GM23338 (cell line): Measurements from ENCODE around the gene ATP6V0A4. TPM values are rescaled to one million over a fixed set of nuclear protein-coding genes. Genes with fewer than 3 reads are reported as not detected.

ENCODE experiments used
- ATAC-seq: fragments of 200-7000 bp; cut with Tn5 transposase; 3 replicates; pipeline ENCODE4 v1.9.1; 2020
- DNase-seq: peaks from one replicate; pipeline ENCODE4 v3.0.0-alpha.2; 2015; ENCODE audit warnings: low spot score
- H2AFZ ChIP-seq: fragments of 200-600 bp; sonication (generic); 2 replicates; pipeline ENCODE4 v1.8.0; 2016; ENCODE audit warnings: antibody characterized with exemption, mild to moderate bottlenecking, moderate library complexity
- H3F3A ChIP-seq: fragments of 200-600 bp; sonication (generic); replicated peaks from 2 replicates; pipeline ENCODE4 v1.8.0; 2017; ENCODE audit warnings: antibody characterized with exemption, mixed run types, low read depth
- H3K27ac ChIP-seq: fragments of 200-600 bp; sonication (generic); 2 replicates; pipeline ENCODE4 v1.6.1; 2016; ENCODE audit warnings: low read depth
- H3K27me3 ChIP-seq: fragments of 200-600 bp; sonication (generic); 2 replicates; pipeline ENCODE4 v1.8.0; 2016; ENCODE audit warnings: mild to moderate bottlenecking, mixed run types, moderate library complexity; ENCODE audit not compliant: insufficient read depth
- H3K36me3 ChIP-seq: fragments of 200-600 bp; sonication (generic); 2 replicates; pipeline ENCODE4 v1.8.0; 2016; ENCODE audit warnings: mild to moderate bottlenecking; ENCODE audit not compliant: insufficient read depth
- H3K4me1 ChIP-seq: fragments of 200-600 bp; sonication (generic); 2 replicates; pipeline ENCODE4 v1.8.0; 2016; ENCODE audit warnings: mild to moderate bottlenecking, moderate library complexity; ENCODE audit not compliant: insufficient read depth
- H3K4me2 ChIP-seq: fragments of 200-600 bp; sonication (generic); 2 replicates; pipeline ENCODE4 v1.7.1; 2017; ENCODE audit warnings: mixed run types
- H3K4me3 ChIP-seq: fragments of 200-600 bp; sonication (generic); 2 replicates; pipeline ENCODE4 v1.6.1; 2016; ENCODE audit warnings: mixed run types
- H3K79me2 ChIP-seq: fragments of 200-600 bp; sonication (generic); replicated peaks from 2 replicates; pipeline ENCODE4 v1.8.0; 2017; ENCODE audit warnings: mild to moderate bottlenecking; ENCODE audit not compliant: insufficient read depth
- H3K9me2 ChIP-seq: fragments of 200-600 bp; sonication (generic); 2 replicates; pipeline ENCODE4 v1.8.0; 2017; ENCODE audit not compliant: insufficient read depth
- H4K20me1 ChIP-seq: fragments of 200-600 bp; sonication (generic); replicated peaks from 2 replicates; pipeline ENCODE4 v1.8.0; 2017; ENCODE audit warnings: mild to moderate bottlenecking; ENCODE audit not compliant: insufficient read depth
- H3K27ac Mint-ChIP-seq: 2 replicates; pipeline ENCODE4 v1.8.0; 2020; ENCODE audit warnings: inconsistent platforms, mild to moderate bottlenecking, moderate library complexity, mixed read lengths
- H3K27me3 Mint-ChIP-seq: 3 replicates; pipeline ENCODE4 v1.8.0; 2022; ENCODE audit warnings: low read depth, mild to moderate bottlenecking, moderate library complexity, mixed read lengths, inconsistent platforms; ENCODE audit not compliant: insufficient read depth, poor library complexity
- H3K36me3 Mint-ChIP-seq: 3 replicates; pipeline ENCODE4 v1.8.0; 2021; ENCODE audit warnings: low read depth, mild to moderate bottlenecking, inconsistent platforms, moderate library complexity, mixed read lengths
- H3K4me1 Mint-ChIP-seq: 3 replicates; pipeline ENCODE4 v1.8.0; 2020; ENCODE audit warnings: mild to moderate bottlenecking, inconsistent platforms, mixed read lengths
- H3K4me3 Mint-ChIP-seq: 3 replicates; pipeline ENCODE4 v1.8.0; 2021; ENCODE audit warnings: moderate library complexity, mild to moderate bottlenecking, inconsistent platforms, mixed read lengths
- H3K9me3 Mint-ChIP-seq: 3 replicates; pipeline ENCODE4 v1.8.0; 2020; ENCODE audit warnings: moderate library complexity, mild to moderate bottlenecking, inconsistent platforms, mixed read lengths
- CREB1 ChIP-seq: fragments of 250-450 bp; sonication (Bioruptor Pico); IDR thresholded peaks from 2 replicates; pipeline ENCODE4 v1.5.0; 2020; ENCODE audit warnings: low read depth, mild to moderate bottlenecking, moderate library complexity
- CTCF ChIP-seq, 2 experiments: fragments of 200-600 bp in 1 of 2; sonication (generic) in 1 of 2; conservative IDR thresholded peaks; 2 replicates each; pipeline versions ENCODE4 v1.5.1 to v1.6.1; 2016 to 2017; ENCODE audit warnings: antibody characterized with exemption in 2 of 2, low read depth in 2 of 2, mild to moderate bottlenecking in 2 of 2, moderate library complexity in 1 of 2
- ETS1 ChIP-seq: IDR thresholded peaks from 2 replicates; pipeline ENCODE4 v1.6.1; 2016; ENCODE audit warnings: antibody characterized with exemption
- EZH2 ChIP-seq: fragments of 200-600 bp; sonication (generic); IDR thresholded peaks from one replicate; pipeline ENCODE4 v1.8.0; 2017; ENCODE audit warnings: antibody characterized with exemption, mild to moderate bottlenecking, low read depth; ENCODE audit not compliant: unreplicated experiment
- EZH2phosphoT487 ChIP-seq: fragments of 200-600 bp; sonication (generic); IDR thresholded peaks from one replicate; pipeline ENCODE4 v1.8.1; 2018; ENCODE audit warnings: antibody characterized with exemption; ENCODE audit not compliant: unreplicated experiment
- JUNB ChIP-seq: IDR thresholded peaks from one replicate; pipeline ENCODE4 v1.6.1; 2016; ENCODE audit warnings: antibody characterized with exemption; ENCODE audit not compliant: unreplicated experiment
- NANOG ChIP-seq: IDR thresholded peaks from 2 replicates; pipeline ENCODE4 v1.6.1; 2016; ENCODE audit warnings: antibody characterized with exemption, borderline replicate concordance
- POLR2AphosphoS5 ChIP-seq: IDR thresholded peaks from 2 replicates; pipeline ENCODE4 v1.6.1; 2016; ENCODE audit warnings: antibody characterized with exemption, low read depth
- REST ChIP-seq: IDR thresholded peaks from one replicate; pipeline ENCODE4 v1.6.1; 2018; ENCODE audit warnings: antibody characterized with exemption; ENCODE audit not compliant: unreplicated experiment
- STAT1 ChIP-seq: IDR thresholded peaks from one replicate; pipeline ENCODE4 v1.6.1; 2016; ENCODE audit warnings: antibody characterized with exemption; ENCODE audit not compliant: unreplicated experiment
- ZNF114 ChIP-seq: fragments of 250-450 bp; sonication (Bioruptor Pico); IDR thresholded peaks from 2 replicates; pipeline ENCODE4 v1.5.0; 2020; ENCODE audit warnings: mild to moderate bottlenecking, moderate library complexity
- ZNF462 ChIP-seq: fragments of 250-450 bp; sonication (Bioruptor Pico); IDR thresholded peaks from 2 replicates; pipeline ENCODE4 v1.5.0; 2020; ENCODE audit warnings: mild to moderate bottlenecking, moderate library complexity
- polyA plus RNA-seq: library from polyadenylated mRNA; unstranded; fragments of >200 nt; fragmentation: Nextera tagmentation; extraction: Ambion mirVana; gene quantifications from 2 replicates; pipeline ENCODE4 v1.2.1, GENCODE V29; 2016
- total RNA-seq: library from RNA; depleted of rRNA; stranded (reverse); fragments of >200 nt; shearing (Covaris generic); gene quantifications from 2 replicates; pipeline ENCODE4 v1.2.3, GENCODE V29; 2014

The ATP6V0A4 gene
- total and polyA plus RNA-seq, 2 experiments from 2014 or later: 0.10 to 1.3 TPM

GRCh38 chr7:138821912-138822311 is 23.9 kb upstream of the ATP6V0A4 start (continued):
- no peak for TF ChIP-seq JUNB
- no peak for TF ChIP-seq ZNF114
- TF ChIP-seq POLR2AphosphoS5: no peak
- TF ChIP-seq ETS1: no peak
- no peak for TF ChIP-seq REST
- TF ChIP-seq NANOG: no peak
- no peak for TF ChIP-seq CTCF (conservative IDR thresholded peaks at IDR 0.05; ENCODE audit: low read depth in 2 of 2)
- no peak for TF ChIP-seq EZH2phosphoT487

- peaks cover 3% of the 10 kb centered on the region for H3K27me3 Mint-ChIP-seq
- no peak for TF ChIP-seq ZNF462 (CRISPR knock-in tag)
- TF ChIP-seq NANOG: no peak
- TF ChIP-seq JUNB: no peak
- TF ChIP-seq ZNF114: no peak
- no peak for TF ChIP-seq POLR2AphosphoS5
- no peak for TF ChIP-seq STAT1
- no peak for TF ChIP-seq CREB1
- no peak for TF ChIP-seq EZH2
Measured at GRCh38 chr7:138819625-138820024, 21.6 kb upstream of the ATP6V0A4 start.

More at GRCh38 chr7:138819625-138820024, 21.6 kb upstream of the ATP6V0A4 start:
- no peaks in the 10 kb centered on the region for H3K27me3 ChIP-seq
- H4K20me1 ChIP-seq: no peaks in the 10 kb centered on the region
- Mint-ChIP-seq H3K36me3 (no peaks in the 10 kb centered on the region), H3K4me3 (no peak overlapping the region), H3K4me1 (peaks cover 12% of the 10 kb centered on the region; the same call in 2 of the 3 replicates), H3K27ac (no peak overlapping the region), H3K9me3 (no peaks in the 10 kb centered on the region)
- H2AFZ ChIP-seq: no peak overlapping the region
- no peaks in the 10 kb centered on the region for H3K36me3 ChIP-seq
- peaks cover 7% of the 10 kb centered on the region; the same call in 1 of the 2 replicates for H3K4me1 ChIP-seq
- H3K9me2 ChIP-seq: 0 out of 2 replicates have a peak, but pooled peaks cover 3% of the 10 kb centered on the region
- DNase-seq: no peak
- H3K4me3 ChIP-seq: no peak overlapping the region
- H3K4me2 ChIP-seq: no peak overlapping the region
- H3F3A ChIP-seq: no peaks in the 10 kb centered on the region
- no peak overlapping the region for H3K27ac ChIP-seq
- no peak for ATAC-seq
- H3K79me2 ChIP-seq: no peaks in the 10 kb centered on the region
